ENCODE results near the gene PRIMA1. TPM values are rescaled to one million over a fixed set of nuclear protein-coding genes. Genes with fewer than 3 reads are reported as not detected.

The PRIMA1 gene
- total RNA-seq, 1 donor from 2014 or later = 7.9 TPM

DNA sequence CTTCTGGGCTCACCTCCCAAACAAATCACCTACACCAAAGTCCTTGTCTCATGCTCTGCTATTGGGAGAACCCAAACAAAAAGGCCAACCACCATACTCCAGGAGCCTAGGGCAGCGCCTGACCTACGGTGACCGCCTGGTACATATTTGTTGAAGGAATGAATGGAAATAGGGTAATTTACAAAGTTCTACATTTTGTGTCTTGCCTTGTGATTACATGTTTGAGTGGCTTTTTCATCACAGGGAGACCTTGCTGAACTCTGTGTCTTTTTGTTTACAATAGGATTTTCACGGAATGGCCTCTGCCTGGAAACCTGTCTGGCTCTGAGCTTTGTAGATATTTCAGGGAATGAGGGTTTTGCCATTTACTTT lies 11.3 kb upstream of the PRIMA1 start:
- ATAC-seq (no peak), DNase-seq (no peak)
- intact Hi-C loops (cut with micrococcal nuclease) = no loop called here

DNA sequence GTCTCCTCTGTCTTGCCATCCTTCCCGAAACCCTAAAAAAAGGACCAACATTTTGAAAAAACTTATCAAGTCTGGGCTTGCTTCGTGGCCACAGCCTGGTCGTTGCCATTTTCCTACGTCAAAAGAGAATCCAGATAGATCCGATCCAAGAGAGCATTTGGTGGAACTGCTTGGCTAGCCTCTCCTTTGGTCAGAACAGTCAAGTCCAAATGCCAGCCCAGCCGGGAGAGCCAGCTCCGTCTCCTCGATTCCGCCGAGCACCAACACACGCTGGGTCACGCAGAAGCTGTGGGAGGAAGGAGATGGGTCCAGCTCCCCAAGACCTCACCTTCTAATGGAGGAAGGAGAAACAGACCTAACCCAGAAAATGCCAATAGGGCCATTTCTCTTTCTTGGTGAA lies 9.3 kb upstream of the PRIMA1 start:
- ATAC-seq (no peak), DNase-seq (no peak)
- intact Hi-C loops (cut with micrococcal nuclease) = no loop called here

DNA sequence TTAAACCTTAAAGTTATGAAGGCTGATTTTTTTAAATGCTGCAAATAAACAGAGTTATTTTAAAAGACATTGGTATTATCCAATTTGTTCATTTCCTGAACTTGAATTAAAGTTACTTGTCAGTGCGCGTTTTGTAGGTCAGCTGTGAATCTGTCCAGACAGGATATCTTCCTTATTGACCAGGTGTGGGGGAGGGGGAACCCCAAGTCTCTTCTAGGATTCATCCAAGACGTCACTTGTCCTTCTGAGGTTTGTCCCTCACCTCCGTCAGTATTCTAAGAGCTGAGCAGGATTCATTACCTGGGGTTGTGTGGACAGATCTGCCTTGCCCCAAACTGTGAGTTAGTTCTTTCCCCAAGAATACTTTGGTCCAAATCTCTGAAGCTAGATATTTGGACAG lies 8.8 kb upstream of the PRIMA1 start:
- intact Hi-C loops (cut with micrococcal nuclease) = no loop called here
- no peak for ATAC-seq
- DNase-seq = no peak

DNA sequence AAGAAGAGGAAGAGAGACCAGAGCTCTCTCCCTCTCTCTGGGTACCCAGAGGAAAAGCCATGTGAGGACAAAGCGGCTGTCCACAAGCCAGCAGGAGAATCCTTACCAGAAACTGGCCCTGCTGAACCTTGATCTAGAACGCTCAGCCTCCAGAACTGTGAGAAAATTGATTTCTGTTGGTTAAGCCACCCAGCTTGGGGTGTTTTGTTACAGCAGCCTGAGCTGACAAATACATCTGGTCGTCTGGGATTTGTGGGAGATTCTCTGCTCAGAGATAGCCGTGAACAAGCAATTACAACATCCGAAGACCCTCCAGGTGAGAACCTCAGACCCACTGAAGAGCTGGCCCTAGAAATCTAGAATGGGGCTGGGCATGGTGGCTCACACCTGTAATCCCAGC lies 6.5 kb upstream of the PRIMA1 start:
- ATAC-seq (no peak), DNase-seq (no peak)
- intact Hi-C loops (cut with micrococcal nuclease) = no loop called here

DNA sequence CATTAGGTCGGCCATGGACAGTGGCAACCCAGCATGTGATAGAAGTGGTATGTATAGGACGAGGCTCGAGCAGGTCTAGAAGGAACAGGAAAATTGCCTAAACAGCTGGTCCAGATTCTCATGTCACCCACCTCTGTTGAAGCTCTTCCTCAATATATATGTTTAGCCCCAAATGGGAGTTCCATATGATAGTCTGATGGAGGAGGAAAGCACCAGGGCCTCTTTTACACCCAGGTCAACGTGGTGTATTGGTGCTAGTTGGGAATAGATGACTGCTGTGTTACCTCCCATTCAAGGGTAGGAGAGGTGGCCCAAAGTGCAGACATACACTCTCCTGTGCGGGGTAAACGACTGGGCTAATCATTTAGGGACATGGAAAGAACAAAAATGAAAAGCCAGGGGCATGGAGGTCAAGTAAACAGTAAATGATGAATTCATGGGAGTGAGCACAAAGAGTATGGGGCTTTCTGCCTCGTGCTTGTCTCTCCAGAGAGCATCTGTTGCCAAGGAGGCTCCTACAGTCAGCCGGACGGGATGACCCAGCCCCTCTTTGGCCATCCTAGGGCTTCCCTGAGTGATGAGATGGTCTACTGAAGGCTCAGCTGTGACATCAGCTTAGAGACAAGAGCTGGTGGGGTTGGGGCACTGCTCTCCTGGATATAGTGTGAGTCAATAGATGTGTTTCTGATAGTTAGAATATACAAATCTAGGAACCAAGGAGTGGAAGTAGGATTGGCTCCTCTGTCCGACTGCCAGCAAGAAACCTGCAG lies 5.5 kb upstream of the PRIMA1 start:
- no peak for DNase-seq
- intact Hi-C loops (cut with micrococcal nuclease) = no loop called here
- no peak for ATAC-seq

DNA sequence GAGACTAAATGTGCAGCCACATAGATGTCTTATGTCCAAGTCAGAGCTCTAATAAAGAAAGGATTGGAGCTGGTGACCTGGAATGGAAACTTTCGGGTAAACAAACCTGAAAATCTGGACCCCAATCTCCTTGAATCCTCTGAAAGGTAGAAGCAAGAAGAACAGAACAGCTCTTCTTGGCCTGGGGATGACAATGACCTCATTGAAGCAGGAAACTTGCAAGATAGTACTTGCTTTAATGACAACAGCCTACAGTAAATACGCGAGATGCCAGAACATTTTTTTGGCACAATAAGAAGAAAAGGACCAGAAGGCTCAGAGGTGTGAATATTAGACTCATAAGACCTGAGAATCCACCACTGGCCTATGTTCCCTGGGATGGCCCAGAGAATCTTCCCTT lies 4.1 kb upstream of the PRIMA1 start:
- no peak for ATAC-seq
- intact Hi-C loops (cut with micrococcal nuclease) = no loop called here
- no peak for DNase-seq

DNA sequence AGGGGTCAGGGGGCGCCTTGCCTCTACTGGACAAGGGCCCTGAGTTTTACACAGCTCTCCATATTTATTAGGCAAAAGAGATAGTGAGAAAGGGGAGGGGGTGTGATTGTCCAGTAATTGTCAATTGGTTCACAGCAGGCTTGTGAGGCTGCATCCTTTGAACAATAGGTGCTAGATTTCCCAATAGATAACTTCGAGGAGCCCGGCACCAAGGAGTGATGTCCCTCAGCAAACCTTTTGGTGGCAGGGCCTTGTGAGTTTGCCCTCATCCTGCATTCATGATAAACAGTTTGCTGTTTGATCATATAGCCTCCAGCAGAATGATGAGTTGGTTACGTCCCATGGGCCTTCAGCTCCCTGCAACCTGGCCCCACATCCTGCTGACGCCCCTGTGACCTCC lies 2.7 kb upstream of the PRIMA1 start:
- DNase-seq (no peak), ATAC-seq (no peak)
- intact Hi-C loops (cut with micrococcal nuclease) = no loop called here

DNA sequence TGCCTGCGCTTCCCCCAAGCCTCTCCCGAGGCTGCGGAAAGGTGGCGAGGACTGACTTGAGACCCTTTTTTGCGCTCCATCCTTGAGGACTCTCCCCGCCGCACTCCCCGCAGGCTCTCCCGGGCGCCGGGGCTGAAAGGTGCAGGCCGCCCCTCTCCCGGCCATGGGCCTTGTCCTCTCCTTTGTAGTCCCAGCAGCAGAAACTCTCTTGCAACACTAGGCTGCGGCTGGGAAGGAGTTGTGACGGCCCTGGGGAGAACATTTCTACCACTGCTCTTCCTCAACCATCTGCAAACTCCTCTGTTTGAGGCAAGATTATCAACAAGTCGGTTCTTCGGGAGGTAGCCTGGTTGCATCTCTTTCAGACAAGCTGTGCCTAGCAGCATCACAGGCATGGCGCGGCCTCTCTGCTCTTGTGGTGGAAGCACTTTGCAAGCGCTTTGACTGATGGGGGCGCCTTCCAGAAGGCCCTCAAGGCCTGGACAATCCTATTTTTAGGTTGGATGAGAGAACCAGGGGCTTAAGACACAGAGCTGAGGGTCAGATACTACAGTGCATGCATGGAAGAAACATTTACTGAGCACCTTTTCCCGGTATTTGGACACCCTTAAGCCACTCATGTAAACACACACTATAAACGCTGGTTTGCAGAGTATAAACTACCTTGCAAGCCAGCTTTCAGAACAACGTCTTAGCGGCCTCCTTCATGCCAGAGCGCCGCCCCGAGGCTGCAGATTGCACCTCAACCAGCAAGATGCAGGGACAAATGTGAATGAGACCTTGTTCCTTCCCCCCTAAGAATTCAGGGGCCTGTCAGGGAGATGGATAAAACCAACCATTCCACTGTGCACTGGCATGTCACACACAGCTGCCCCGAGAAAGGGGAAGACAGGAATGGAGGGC lies 1.2 kb upstream of the PRIMA1 start:
- intact Hi-C loops (cut with micrococcal nuclease) = no loop called here
- ATAC-seq (peak; percentile 22), DNase-seq (no peak)

DNA sequence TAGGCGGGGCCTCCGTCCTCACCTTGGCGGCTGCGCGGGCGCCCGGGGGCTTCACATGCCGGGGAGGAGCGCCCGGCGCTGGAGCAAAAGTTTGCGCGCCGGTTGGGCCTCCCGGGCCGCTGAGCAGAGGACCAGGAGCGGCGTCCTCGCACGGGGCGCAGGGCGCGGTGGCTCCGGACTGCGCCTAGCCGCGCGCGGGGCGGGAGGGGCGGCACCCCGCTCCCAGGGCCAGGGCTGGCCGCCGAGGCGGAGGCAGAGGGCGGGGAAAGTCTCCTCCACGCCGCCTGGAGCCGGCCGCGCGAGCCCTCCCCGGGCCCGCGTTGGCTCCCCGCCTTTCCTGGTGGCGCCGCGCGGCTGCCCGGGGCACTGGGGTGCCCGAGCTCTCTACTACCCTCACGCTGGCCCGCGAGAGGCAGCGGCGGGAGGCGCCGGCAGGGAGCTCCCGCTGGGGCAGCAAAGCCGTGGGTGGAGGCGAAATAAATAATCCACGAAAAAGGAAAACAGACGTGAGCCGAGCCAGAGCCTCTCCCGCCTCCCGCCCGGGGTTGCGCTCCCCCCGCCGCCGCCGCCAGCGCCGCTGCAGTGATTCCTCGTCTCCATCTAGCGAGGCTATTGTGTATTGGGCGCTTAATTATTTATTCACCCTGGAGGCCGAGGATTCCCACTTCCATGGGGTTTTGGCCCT lies 400 bp upstream of the PRIMA1 start:
- peak; percentile 78 for DNase-seq
- peak; percentile 94 for ATAC-seq
- intact Hi-C loops (cut with micrococcal nuclease) = no loop called here

DNA sequence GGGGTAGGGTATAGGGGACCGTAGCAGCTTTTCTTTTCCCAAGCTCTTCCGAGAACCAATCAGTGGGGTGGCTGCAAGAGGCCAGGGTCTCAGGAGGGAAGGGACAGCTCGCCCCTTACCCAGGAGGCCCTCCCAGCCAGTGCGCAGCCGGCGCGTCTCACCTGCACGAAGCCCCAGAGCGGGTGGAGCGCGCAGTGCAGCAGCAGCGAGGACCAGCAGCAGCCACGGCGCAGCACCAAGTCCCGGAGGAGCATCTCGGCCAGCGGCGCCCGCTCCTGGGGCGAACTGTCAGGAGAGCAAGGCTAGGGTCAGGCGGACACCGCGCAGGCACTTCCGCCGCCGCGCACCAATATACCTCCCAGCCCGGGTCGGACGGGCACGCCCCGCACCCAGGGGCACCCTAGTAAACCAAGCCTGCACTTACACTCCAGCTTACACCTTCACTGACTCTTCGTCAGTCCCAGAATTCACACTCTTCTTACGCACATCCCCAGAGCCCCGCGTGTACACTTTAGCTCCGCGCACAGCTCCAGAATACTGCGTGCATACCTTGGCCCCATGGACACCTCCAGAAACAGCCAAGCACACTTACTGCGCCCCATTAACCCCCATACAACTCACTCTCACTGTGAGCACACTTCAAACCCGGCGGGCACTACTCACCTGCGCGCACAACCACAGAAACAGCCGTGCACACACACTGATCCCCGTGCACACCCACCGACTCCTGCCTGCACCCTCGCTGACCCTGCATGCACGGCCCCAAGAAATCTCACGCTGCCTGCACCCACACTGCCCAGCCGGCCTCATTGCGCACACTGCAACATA lies 606 bp downstream of the PRIMA1 start:
- DNase-seq = no peak
- intact Hi-C loops (cut with micrococcal nuclease) = no loop called here
- no peak for ATAC-seq

DNA sequence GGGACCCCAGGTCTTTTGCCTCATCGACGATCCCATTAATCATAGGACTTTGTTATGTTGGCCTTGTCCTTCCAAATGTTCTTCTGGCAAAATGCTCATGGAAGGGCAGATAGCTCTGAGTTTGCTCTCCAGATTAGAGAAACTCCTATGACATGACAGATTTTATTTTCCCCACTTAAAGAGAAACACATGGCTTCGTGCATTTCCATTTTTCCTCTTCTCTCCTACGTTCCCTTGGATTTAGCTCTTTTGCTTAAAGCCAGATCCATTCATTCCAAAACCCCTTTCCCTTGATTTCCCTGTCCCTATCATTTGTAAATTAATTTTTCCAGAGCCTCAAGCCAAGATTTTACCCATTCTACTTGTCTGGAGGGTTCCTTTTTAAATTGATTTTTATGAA lies 2.9 kb downstream of the PRIMA1 start:
- intact Hi-C loops (cut with micrococcal nuclease) = no loop called here
- DNase-seq (no peak), ATAC-seq (no peak)

DNA sequence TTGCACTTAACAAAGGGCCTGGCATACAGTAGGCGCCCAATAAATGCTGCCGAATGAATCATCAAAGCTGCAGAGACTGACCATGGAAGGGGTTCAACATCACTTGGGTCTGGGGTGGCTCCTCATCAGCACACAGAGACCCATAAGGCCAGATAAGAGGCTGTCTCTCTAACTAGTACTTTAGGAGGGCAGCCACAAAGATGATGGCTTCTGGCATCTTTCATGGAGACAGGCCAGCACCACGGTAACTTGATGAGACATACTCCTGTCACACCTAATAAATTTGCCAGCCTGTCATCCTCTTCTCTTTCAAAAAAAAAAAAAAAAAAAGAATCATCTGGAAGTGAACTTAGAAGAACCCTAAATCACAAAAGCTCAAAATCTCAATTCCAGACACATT lies 3.4 kb downstream of the PRIMA1 start:
- no peak for ATAC-seq
- no peak for DNase-seq
- intact Hi-C loops (cut with micrococcal nuclease) = no loop called here

DNA sequence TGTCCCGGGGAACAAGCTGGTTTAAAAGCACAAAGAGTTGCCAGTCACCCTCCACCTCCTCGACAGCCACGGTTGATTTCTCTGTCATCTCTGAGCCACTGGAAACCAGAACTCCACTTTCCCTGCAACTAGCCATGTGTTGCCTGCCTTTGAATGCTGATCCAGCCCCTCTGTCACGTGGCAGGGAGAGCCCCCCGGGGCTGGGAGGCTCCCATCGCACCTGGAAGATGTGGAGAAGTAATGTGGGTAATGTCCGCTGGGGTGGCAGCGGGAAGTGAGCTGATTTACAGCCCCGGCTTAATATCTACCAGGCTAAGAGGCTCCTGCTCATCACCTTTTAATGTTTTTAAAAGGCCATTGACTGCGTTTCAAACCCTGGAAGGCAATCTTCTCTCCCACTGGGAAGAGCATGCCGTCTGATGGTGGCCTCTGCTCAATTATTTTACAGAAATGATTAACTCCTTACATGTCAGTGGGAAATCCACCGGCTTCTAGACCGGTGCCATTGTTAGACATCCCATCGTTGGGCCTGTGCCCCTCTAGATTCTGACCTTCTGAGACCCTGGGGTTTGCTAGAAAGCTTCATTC lies 7.4 kb downstream of the PRIMA1 start:
- no peak for DNase-seq
- intact Hi-C loops (cut with micrococcal nuclease) = no loop called here

DNA sequence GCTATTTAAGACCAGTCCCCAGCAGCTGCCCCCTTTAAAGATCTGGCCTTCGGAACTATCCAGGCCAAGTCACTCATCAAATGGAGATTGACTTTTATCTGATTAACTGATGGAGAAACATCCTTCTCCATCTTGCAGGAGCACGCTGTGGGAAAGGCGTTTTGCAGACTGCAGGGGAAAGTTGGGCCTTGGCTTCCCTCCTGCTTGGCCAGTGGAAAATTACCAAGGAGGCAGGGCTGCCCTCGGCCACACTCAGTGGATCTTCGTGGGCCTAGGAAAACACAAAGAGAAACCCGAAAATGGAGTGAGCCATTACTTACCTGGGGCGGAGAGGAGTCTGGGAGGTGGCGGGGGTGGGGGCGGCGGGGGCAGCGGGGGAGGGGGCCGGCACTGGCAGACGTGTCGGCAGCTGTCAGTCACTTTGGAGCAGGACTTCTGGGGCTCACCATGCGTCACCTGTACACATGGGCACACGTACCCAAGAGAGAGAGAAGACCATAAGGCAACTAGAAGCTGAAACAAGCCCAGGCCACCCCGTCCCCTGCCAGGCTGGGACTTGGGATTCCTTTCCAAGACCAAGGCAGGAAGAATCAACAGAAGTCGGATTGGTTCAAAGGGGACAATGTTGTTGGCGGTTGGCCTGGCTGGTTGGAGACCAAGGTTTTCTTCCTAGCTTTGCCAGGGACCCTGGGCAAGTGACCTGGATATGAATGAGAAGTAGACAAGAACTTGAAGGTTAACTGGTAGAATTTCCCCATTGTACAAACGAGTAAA lies 9.2 kb downstream of the PRIMA1 start:
- ATAC-seq = no peak
- intact Hi-C loops (cut with micrococcal nuclease) = no loop called here

More for the DNA sequence above, 7.4 kb downstream of the PRIMA1 start:
- no peak for ATAC-seq

DNA sequence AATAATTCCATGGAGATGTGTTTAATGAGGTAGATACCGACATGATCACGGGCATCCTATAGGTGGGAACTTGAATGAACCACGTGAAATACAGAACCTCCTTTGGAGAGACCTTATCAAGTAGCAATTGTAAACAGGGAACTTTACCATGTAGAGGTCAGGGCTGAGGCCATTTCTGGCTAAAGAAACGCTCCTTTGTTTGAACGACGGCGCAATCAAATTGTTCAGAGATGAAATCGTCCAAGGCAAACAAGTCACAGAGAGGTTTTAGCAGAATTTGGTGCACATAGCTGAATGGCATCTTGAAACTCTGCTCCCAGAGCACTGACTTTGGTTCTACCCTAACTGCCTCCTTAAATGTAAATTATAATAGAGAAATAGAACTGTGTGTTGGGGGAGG lies 9.8 kb downstream of the PRIMA1 start:
- intact Hi-C loops (cut with micrococcal nuclease) = no loop called here
- no peak for DNase-seq
- no peak for ATAC-seq

More for the DNA sequence above, 9.2 kb downstream of the PRIMA1 start:
- no peak for DNase-seq

DNA sequence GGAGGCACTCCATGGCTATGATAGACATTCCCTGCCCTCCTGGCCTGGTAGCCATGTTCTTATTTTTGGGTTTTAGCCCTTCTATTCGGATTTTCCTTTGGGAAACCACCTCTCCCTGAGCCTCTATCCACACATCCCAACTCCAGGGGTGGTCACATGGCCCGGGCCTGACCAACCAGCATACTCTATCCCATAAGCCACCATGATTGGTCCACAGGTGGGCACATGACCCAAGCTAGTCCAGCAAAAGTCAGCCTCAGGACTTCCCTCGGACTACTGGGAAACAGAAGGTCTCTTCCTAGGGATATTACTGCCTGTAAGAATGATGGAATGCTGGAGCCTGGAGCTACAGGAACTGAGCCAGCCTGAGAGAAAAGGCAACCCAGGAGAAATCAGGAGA lies 12.5 kb downstream of the PRIMA1 start:
- DNase-seq = no peak
- ATAC-seq = no peak
- intact Hi-C loops (cut with micrococcal nuclease) = no loop called here

DNA sequence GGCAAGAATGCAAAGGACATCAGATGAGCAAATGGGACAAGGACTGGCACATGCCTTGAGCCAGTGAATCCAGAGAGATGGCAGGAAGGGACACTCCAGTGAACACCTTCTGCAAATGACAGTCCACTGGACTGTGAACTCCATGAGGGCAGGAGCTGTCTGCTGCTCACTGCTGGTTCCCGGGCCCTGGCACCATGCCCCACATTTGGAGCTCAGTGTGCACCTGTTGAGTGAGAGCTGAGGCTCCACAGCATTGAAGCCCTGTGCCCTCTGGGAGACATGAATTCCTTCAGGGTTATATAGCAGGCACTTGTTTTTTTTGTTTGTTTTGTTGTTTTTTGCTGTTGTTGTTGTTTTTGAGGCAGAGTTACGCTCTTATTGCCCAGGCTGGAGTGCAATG lies 13.1 kb downstream of the PRIMA1 start:
- ATAC-seq (no peak), DNase-seq (no peak)
- intact Hi-C loops (cut with micrococcal nuclease) = no loop called here

DNA sequence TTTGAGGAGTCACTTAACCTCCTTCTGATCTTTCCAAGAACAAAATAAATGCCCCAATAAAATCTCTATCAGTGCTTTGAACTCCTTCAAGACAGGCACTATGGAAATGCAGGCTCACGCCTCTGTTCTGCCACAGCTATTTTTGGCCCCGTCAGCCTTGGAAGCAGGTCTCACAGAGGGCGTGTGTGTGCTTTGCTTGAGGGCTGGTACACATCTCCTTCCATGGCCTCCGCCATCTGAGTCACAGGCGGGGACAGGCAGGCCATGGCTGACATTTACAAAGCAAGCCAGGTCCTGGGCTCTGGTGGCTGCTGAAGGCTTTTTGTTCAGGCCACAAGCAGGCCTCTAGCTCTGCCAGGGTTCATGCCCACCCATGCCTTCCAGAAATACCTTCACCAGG lies 16.0 kb downstream of the PRIMA1 start:
- ATAC-seq = peak; percentile 92
- DNase-seq = peak; percentile 49

More for the DNA sequence above, 16.0 kb downstream of the PRIMA1 start:
- intact Hi-C loops (cut with micrococcal nuclease) = no loop called here

Measured in left ventricle myocardium superior (tissue), 1 donor.